GM18499 (cell line): ENCODE measurements around the gene MRGPRG.

ENCODE experiments used
- ATAC-seq: cut with Tn5 transposase; IDR thresholded peaks from one replicate; pipeline ENCODE4 v1.9.1; 2021; ENCODE audit warnings: moderate number of reproducible peaks; ENCODE audit not compliant: insufficient read depth, unreplicated experiment

The MRGPRG gene

GRCh38 chr11:3197044-3197695 lies 21.4 kb downstream of the MRGPRG start:
- no peak for ATAC-seq

- ATAC-seq = no peak
Measured at GRCh38 chr11:3196161-3197043, 22.2 kb downstream of the MRGPRG start.

GRCh38 chr11:3195251-3196160 lies 23.1 kb downstream of the MRGPRG start:
- no peak for ATAC-seq

- ATAC-seq = no peak
Measured at GRCh38 chr11:3194016-3194816, 24.4 kb downstream of the MRGPRG start.

- ATAC-seq = no peak
Measured at GRCh38 chr11:3193373-3194015, 25.1 kb downstream of the MRGPRG start.

GRCh38 chr11:3192511-3193372 lies 25.9 kb downstream of the MRGPRG start:
- no peak for ATAC-seq

- no peak for ATAC-seq
Measured at GRCh38 chr11:3191586-3192324, 26.9 kb downstream of the MRGPRG start.

- ATAC-seq = no peak
Measured at GRCh38 chr11:3190600-3190999, 28.0 kb downstream of the MRGPRG start.

- ATAC-seq = no peak
Measured at GRCh38 chr11:3189886-3190583, 28.6 kb downstream of the MRGPRG start.

GRCh38 chr11:3189196-3189843 lies 29.3 kb downstream of the MRGPRG start:
- no peak for ATAC-seq

- ATAC-seq = no peak
Measured at GRCh38 chr11:3188496-3189195, 30.0 kb downstream of the MRGPRG start.

GRCh38 chr11:3186166-3186953 lies 32.3 kb downstream of the MRGPRG start:
- no peak for ATAC-seq

GRCh38 chr11:3184732-3185347 lies 33.8 kb downstream of the MRGPRG start:
- ATAC-seq = no peak

- ATAC-seq = no peak
Measured at GRCh38 chr11:3183523-3183922, 35.1 kb downstream of the MRGPRG start.

- no peak for ATAC-seq
Measured at GRCh38 chr11:3182462-3182852, 36.2 kb downstream of the MRGPRG start.
